ENCODE measurements around the gene TRIO. TPM values are rescaled to one million over a fixed set of nuclear protein-coding genes. Genes with fewer than 3 reads are reported as not detected.

The TRIO gene
- total RNA-seq, 4 donors from 2014 or later, result 112 to 155 (median 145) TPM

GRCh38 chr5:14191325-14191724 is 48.2 kb downstream of the TRIO start:
- intact Hi-C loops (cut with DNase I), result no loop called here
- no peak for TF ChIP-seq CTCF (IDR thresholded peaks at IDR 0.05)
- no peak for TF ChIP-seq POLR2AphosphoS5 (IDR thresholded peaks at IDR 0.05)
- TF ChIP-seq EP300 (IDR thresholded peaks at IDR 0.05), result no peak
- TF ChIP-seq POLR2A (IDR thresholded peaks at IDR 0.05; ENCODE audit: low read depth), result no peak
- Histone ChIP-seq H3K4me1 (peaks cover 54 to 100% (median 97%) of the 10 kb centered on the region in 4 donors), H3K36me3 (no peaks in the 10 kb centered on the region), H3K4me3 (no peak overlapping the region), H3K27me3 (no peaks in the 10 kb centered on the region), H3K9me3 (no peaks in the 10 kb centered on the region), H3K27ac (replicated peaks in 1 of 4) (peak overlapping the region; percentile 89 to 92 (median 90))
- 63% methylated on average over 3 of the region's 3 CpGs for WGBS
- no peak for DNase-seq (ENCODE audit: extremely low spot score)

DNA sequence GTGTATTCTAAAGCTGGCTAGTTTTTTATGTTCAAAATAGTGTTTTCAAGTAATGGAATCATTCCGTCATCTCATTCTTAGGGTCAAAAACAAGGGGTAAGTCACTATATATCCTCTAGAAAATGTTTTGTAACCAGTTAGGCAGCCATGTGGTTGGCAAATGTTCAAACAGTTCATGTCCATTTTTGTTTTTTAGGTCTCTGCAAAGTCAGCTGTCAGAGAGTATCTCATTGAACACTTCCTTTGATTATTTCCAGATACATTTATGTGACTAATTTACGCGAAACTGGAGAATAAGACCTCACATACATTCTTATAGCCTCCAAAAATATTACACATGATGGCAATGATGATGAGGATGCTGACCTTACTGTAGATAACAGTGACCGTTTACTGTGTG is 50.4 kb downstream of the TRIO start:
- intact Hi-C loops (cut with DNase I), result no loop called here
- Histone ChIP-seq H3K4me3 (no peak overlapping the region), H3K27me3 (no peaks in the 10 kb centered on the region), H3K36me3 (no peaks in the 10 kb centered on the region), H3K27ac (replicated peaks in 1 of 4) (peak overlapping the region in 3 of 4 donors; percentile 89 to 92 (median 91)), H3K9me3 (no peaks in the 10 kb centered on the region), H3K4me1 (peaks cover 49 to 97% (median 96%) of the 10 kb centered on the region in 4 donors)
- TF ChIP-seq CTCF (IDR thresholded peaks at IDR 0.05) (no peak), EP300 (IDR thresholded peaks at IDR 0.05) (no peak)
- WGBS, result 71% methylated on average over 4 of the region's 4 CpGs
- no peak for DNase-seq (ENCODE audit: extremely low spot score)

- Histone ChIP-seq H3K4me1 (peaks cover 47 to 99% (median 94%) of the 10 kb centered on the region in 4 donors), H3K9me3 (no peaks in the 10 kb centered on the region), H3K36me3 (no peaks in the 10 kb centered on the region), H3K27me3 (no peaks in the 10 kb centered on the region), H3K4me3 (no peak overlapping the region), H3K27ac (replicated peaks in 1 of 4) (no peak overlapping the region)
- no peak for TF ChIP-seq POLR2AphosphoS5 (IDR thresholded peaks at IDR 0.05)
- TF ChIP-seq POLR2A (IDR thresholded peaks at IDR 0.05; ENCODE audit: low read depth), result no peak
- no peak for TF ChIP-seq EP300 (IDR thresholded peaks at IDR 0.05)
- no peak for TF ChIP-seq CTCF (IDR thresholded peaks at IDR 0.05)
- DNase-seq (ENCODE audit: extremely low spot score), result no peak
- WGBS, result 93% methylated on average over 5 of the region's 5 CpGs
- intact Hi-C loops (cut with DNase I), result loop anchor here (5.0 kb wide), 1 partner anchor 38 kb away; no protein-coding TSS in a partner anchor
Observed at GRCh38 chr5:14195588-14195987, 52.4 kb downstream of the TRIO start.

GRCh38 chr5:14197056-14197455 is 53.9 kb downstream of the TRIO start:
- Histone ChIP-seq H3K27ac (replicated peaks in 1 of 4) (peak overlapping the region; percentile 40 to 63 (median 56)), H3K4me3 (no peak overlapping the region), H3K9me3 (no peaks in the 10 kb centered on the region), H3K27me3 (no peaks in the 10 kb centered on the region), H3K4me1 (peaks cover 47 to 97% (median 91%) of the 10 kb centered on the region in 4 donors), H3K36me3 (no peaks in the 10 kb centered on the region)
- DNase-seq (ENCODE audit: extremely low spot score), result no peak
- intact Hi-C loops (cut with DNase I), result loop anchor here (5.0 kb wide), 1 partner anchor 40 kb away; no protein-coding TSS in a partner anchor
- 53% methylated on average over 5 of the region's 5 CpGs for WGBS
- TF ChIP-seq POLR2AphosphoS5 (IDR thresholded peaks at IDR 0.05), result no peak
- TF ChIP-seq POLR2A (IDR thresholded peaks at IDR 0.05; ENCODE audit: low read depth), result no peak
- TF ChIP-seq CTCF (IDR thresholded peaks at IDR 0.05), result no peak
- TF ChIP-seq EP300 (IDR thresholded peaks at IDR 0.05), result no peak

- DNase-seq (ENCODE audit: extremely low spot score), result no peak
- intact Hi-C loops (cut with DNase I), result loop anchor here (5.0 kb wide), 1 partner anchor 43 kb away; no protein-coding TSS in a partner anchor
- H3K9me3 ChIP-seq, result no peaks in the 10 kb centered on the region
- H3K36me3 ChIP-seq, result no peaks in the 10 kb centered on the region
- peak overlapping the region; percentile 50 to 64 (median 58) for H3K27ac ChIP-seq (replicated peaks in 1 of 4)
- 73% methylated on average over 6 of the region's 6 CpGs for WGBS
- TF ChIP-seq EP300 (IDR thresholded peaks at IDR 0.05) (no peak), CTCF (IDR thresholded peaks at IDR 0.05) (no peak), POLR2AphosphoS5 (IDR thresholded peaks at IDR 0.05) (peak in 1 of 2 donors; percentile 23), POLR2A (IDR thresholded peaks at IDR 0.05; ENCODE audit: low read depth) (no peak)
- H3K4me1 ChIP-seq, result peaks cover 70 to 97% (median 89%) of the 10 kb centered on the region in 4 donors
- no peaks in the 10 kb centered on the region for H3K27me3 ChIP-seq
- H3K4me3 ChIP-seq, result no peak overlapping the region
Observed at GRCh38 chr5:14199902-14200301, 56.8 kb downstream of the TRIO start.
